GM12878 (cell line): ENCODE results near the gene KCND3. TPM values are rescaled to one million over a fixed set of nuclear protein-coding genes. Genes with fewer than 3 reads are reported as not detected.

ENCODE experiments used
- ATAC-seq: fragments of 200-7000 bp; cut with Tn5 transposase; 3 replicates; pipeline ENCODE4 v1.9.1; 2020; ENCODE audit warnings: mild to moderate bottlenecking, moderate library complexity
- BruUV-seq: library from RNA; stranded (reverse); fragments of 400-500 nt; replicated peaks from 2 replicates; lab custom pipeline; 2021; lab: Mats Ljungman, UMichigan
- CTCF ChIA-PET: fragments of 300-600 bp; sonication (Branson Sonifier 250); formaldehyde crosslinking; extraction: SDS; loops from one replicate; lab custom pipeline; 2021; ENCODE audit warnings: inconsistent platforms; lab: Yijun Ruan, JAX
- POLR2A ChIA-PET: fragments of 350-600 bp; formaldehyde crosslinking; extraction: SDS; loops from one replicate; lab custom pipeline; 2021; ENCODE audit warnings: inconsistent platforms; lab: Charles Lee
- RAD21 ChIA-PET: fragments of 300-600 bp; sonication (Branson Sonifier 250); formaldehyde crosslinking; loops from one replicate; lab custom pipeline; 2023; ENCODE audit warnings: antibody characterized with exemption; ENCODE audit not compliant: unreplicated experiment; lab: Charles Lee
- SMC1A ChIA-PET: fragments of 300-600 bp; sonication (Branson Sonifier 250); formaldehyde crosslinking; loops from one replicate; lab custom pipeline; 2023; ENCODE audit not compliant: unreplicated experiment, uncharacterized antibody; lab: Charles Lee
- DNase-seq: peaks from one replicate; pipeline ENCODE4 v3.0.0-alpha.2; 2011; ENCODE audit warnings: low read depth, low spot score
- FAIRE-seq: peaks from 3 replicates; lab custom pipeline; 2011; peaks lifted over from hg19 to GRCh38; lab: Jason Lieb, UNC
- H2AFZ ChIP-seq: 2 replicates; pipeline ENCODE4 v1.6.0; 2011; ENCODE audit warnings: low read depth, low read length, control low read depth; ENCODE audit not compliant: control insufficient read depth
- H3K27ac ChIP-seq: 2 replicates; pipeline ENCODE4 v1.5.1; 2011; ENCODE audit warnings: control low read depth; ENCODE audit not compliant: control insufficient read depth, insufficient read depth
- H3K27me3 ChIP-seq, 2 experiments: replicated peaks in 1 of 2; 2 replicates each; pipeline versions ENCODE4 v1.6.0 to v1.6.1; 2011; ENCODE audit warnings: low read length in 1 of 2; ENCODE audit not compliant: control insufficient read depth in 2 of 2, insufficient read depth in 2 of 2
- H3K36me3 ChIP-seq, 2 experiments: 2 replicates each; pipeline ENCODE4 v1.5.1; 2011; ENCODE audit warnings: low read length in 1 of 2; ENCODE audit not compliant: control insufficient read depth in 2 of 2, insufficient read depth in 2 of 2
- H3K4me1 ChIP-seq: 2 replicates; pipeline ENCODE4 v1.6.1; 2011; ENCODE audit warnings: mild to moderate bottlenecking, low read length, moderate library complexity, mixed read lengths; ENCODE audit not compliant: control insufficient read depth, insufficient read depth
- H3K4me2 ChIP-seq: 2 replicates; pipeline ENCODE4 v1.6.0; 2011; ENCODE audit warnings: control low read depth; ENCODE audit not compliant: control insufficient read depth, insufficient read depth
- H3K4me3 ChIP-seq: fragments of 200-600 bp; sonication (generic); 2 replicates; pipeline ENCODE4 v1.5.1; 2016
- H3K79me2 ChIP-seq: 2 replicates; pipeline ENCODE4 v1.6.0; 2011; ENCODE audit warnings: low read length; ENCODE audit not compliant: control insufficient read depth, insufficient read depth
- H3K9ac ChIP-seq: 2 replicates; pipeline ENCODE4 v1.8.0; 2011; ENCODE audit warnings: low read length, control low read depth, mixed read lengths; ENCODE audit not compliant: control insufficient read depth, insufficient read depth
- H3K9me3 ChIP-seq: replicated peaks from 3 replicates; pipeline ENCODE4 v1.5.1; 2011; ENCODE audit warnings: mild to moderate bottlenecking, low read length; ENCODE audit not compliant: control insufficient read depth, insufficient read depth
- H4K20me1 ChIP-seq: 2 replicates; pipeline ENCODE4 v1.6.0; 2011; ENCODE audit not compliant: control insufficient read depth, insufficient read depth
- BHLHE40 ChIP-seq, 2 experiments: fragments of 450-650 bp in 1 of 2; IDR thresholded peaks; 2 replicates each; pipeline ENCODE4 v1.6.1; 2011 to 2017; ENCODE audit warnings: low read depth in 2 of 2, borderline replicate concordance in 1 of 2, improper control_type of control experiment in 1 of 2, low read length in 1 of 2, mild to moderate bottlenecking in 1 of 2
- CTCF ChIP-seq, 3 experiments: IDR thresholded peaks in 2 of 3; conservative IDR thresholded peaks in 1 of 3; 2 replicates each; pipeline ENCODE4 v1.5.1; 2011; ENCODE audit warnings: low read depth in 3 of 3, low read length in 3 of 3, mild to moderate bottlenecking in 3 of 3, control low read depth in 2 of 3, moderate library complexity in 2 of 3, inconsistent platforms in 1 of 3, mixed read lengths in 1 of 3; ENCODE audit not compliant: control insufficient read depth in 2 of 3, insufficient read depth in 1 of 3; ENCODE audit errors: extremely low read depth in 1 of 3
- FOS ChIP-seq: IDR thresholded peaks from 3 replicates; pipeline ENCODE4 v1.6.1; 2011; ENCODE audit warnings: borderline replicate concordance; ENCODE audit not compliant: insufficient read length; ENCODE audit errors: extremely low read depth
- IKZF1 ChIP-seq: fragments of 450-650 bp; conservative IDR thresholded peaks from 2 replicates; pipeline ENCODE4 v1.6.1; 2017; ENCODE audit warnings: antibody characterized with exemption, mild to moderate bottlenecking
- IKZF2 ChIP-seq, 2 experiments: fragments of 450-650 bp; IDR thresholded peaks; 2 replicates each; pipeline ENCODE4 v1.6.1; 2017; ENCODE audit warnings: mild to moderate bottlenecking in 2 of 2, moderate library complexity in 2 of 2
- MEF2A ChIP-seq: IDR thresholded peaks from 2 replicates; pipeline ENCODE4 v1.6.1; 2011; ENCODE audit warnings: low read depth, mild to moderate bottlenecking, low read length, moderate library complexity; ENCODE audit not compliant: insufficient read depth
- NFXL1 ChIP-seq: fragments of 450-650 bp; IDR thresholded peaks from 2 replicates; pipeline ENCODE4 v1.6.1; 2017; ENCODE audit warnings: antibody characterized with exemption, mild to moderate bottlenecking, borderline replicate concordance
- STAT3 ChIP-seq: IDR thresholded peaks from 2 replicates; pipeline ENCODE4 v1.6.1; 2011; ENCODE audit warnings: low read depth, low read length, improper control_type of control experiment
- TCF12 ChIP-seq: IDR thresholded peaks from 2 replicates; pipeline ENCODE4 v1.6.1; 2011; ENCODE audit warnings: low read depth, mild to moderate bottlenecking, low read length
- WGBS: methylation state at CpG from one replicate; pipeline ENCODE4 v1.1.6; 2016; ENCODE audit warnings: low lambda C conversion rate; ENCODE audit not compliant: insufficient replicate concordance, insufficient coverage; ENCODE audit errors: missing lambda C conversion rate; 5-methylcytosine and 5-hydroxymethylcytosine counted together
- in situ Hi-C: fragments of 300-500 bp; cut with MboI; formaldehyde crosslinking; loops from 9 replicates; pipeline ENCODE4 v1.14.3; 2018; ENCODE audit warnings: mixed read lengths
- intact Hi-C: fragments of 100-400 bp; cut with micrococcal nuclease; formaldehyde crosslinking; loops from one replicate; pipeline ENCODE4 v1.14.2; 2022; ENCODE audit not compliant: unreplicated experiment
- polyA plus RNA-seq, 11 experiments: library from polyadenylated mRNA; depleted of rRNA in 4 of 11; unstranded in 6 of 11; stranded (reverse) in 5 of 11; fragments of >200 nt; fragmentation: Nextera tagmentation in 4 of 11; fragmentation: Illumina TruSeq in 1 of 11; extraction: Ambion mirVana in 4 of 11; extraction: Trizol in 1 of 11; gene quantifications; 1 replicate in 1 of 11; 2 replicates in 10 of 11; pipeline versions ENCODE4 v1.2.1 to v1.2.3, GENCODE V29; 2011 to 2016; ENCODE audit warnings: inconsistent platforms in 2 of 11, missing spikeins in 2 of 11, low read depth in 1 of 11
- total RNA-seq, 4 experiments: library from RNA; depleted of rRNA in 3 of 4; stranded (reverse); fragments of >200 nt in 3 of 4; fragmentation: Illumina TruSeq in 1 of 4; extraction: Trizol in 1 of 4; gene quantifications; 2 replicates each; pipeline versions ENCODE4 v1.2.1 to v1.2.3, GENCODE V29; 2013 to 2021
- TF ChIP-seq, protein P1 (sequence below): IDR thresholded peaks from 2 replicates; pipeline ENCODE4 v1.6.1; 2012; ENCODE audit warnings: low read length, inconsistent platforms
- TF ChIP-seq, protein P2 (sequence below): fragments of 450-650 bp; IDR thresholded peaks from 2 replicates; pipeline ENCODE4 v1.6.1; 2014; ENCODE audit warnings: mild to moderate bottlenecking

Gene KCND3
- total and polyA plus RNA-seq, 10 of the 15 experiments (the other 5 are each of a cell fraction or from before 2014, with no cell fraction given) = 0.02 TPM; not detected in 9

DNA sequence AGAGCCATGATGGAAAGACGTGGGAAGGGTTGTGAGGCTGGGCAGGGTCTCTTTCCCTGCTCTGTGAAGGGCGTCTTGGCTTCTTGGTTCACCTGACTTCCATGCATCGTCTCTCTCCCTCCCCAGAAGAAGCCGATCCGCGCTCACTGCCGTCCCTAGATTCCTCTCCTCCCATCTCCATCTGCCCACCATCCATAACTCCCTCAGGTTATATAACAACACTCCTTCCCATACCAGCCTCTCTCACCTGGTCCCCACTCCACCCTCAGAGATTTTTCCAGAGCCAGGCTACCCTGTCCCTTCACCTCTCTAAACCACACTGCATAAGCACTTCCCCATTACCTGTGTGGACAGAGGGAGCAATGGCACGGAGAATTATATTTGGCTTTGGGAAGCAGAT is 6.0 kb downstream of the KCND3 start (continued):
- TF ChIP-seq, protein P1, sequence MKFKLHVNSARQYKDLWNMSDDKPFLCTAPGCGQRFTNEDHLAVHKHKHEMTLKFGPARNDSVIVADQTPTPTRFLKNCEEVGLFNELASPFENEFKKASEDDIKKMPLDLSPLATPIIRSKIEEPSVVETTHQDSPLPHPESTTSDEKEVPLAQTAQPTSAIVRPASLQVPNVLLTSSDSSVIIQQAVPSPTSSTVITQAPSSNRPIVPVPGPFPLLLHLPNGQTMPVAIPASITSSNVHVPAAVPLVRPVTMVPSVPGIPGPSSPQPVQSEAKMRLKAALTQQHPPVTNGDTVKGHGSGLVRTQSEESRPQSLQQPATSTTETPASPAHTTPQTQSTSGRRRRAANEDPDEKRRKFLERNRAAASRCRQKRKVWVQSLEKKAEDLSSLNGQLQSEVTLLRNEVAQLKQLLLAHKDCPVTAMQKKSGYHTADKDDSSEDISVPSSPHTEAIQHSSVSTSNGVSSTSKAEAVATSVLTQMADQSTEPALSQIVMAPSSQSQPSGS = no peak
- TF ChIP-seq, all 136 proteins: peak for 0

DNA sequence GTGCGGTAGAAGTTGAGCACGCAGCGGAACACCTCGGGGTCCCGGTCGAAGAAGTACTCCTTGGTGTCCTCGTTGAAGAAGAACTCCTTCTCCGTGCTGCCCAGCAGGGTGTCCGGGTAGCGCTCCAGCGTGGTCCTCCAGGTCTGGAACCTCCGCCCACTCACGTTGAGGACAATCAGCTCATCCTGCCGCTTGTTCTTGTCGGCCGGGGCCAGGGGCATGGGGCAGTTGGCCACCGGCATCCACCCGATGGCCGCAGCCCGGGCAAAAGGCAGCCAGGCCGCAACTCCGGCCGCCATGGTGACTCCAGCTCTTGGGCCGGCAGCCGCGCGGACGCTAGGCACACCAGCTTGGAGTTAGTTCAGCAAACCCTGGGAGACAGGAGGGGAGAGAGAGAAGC is 7.0 kb downstream of the KCND3 start:
- no peak overlapping the region for H3K9ac ChIP-seq
- DNase-seq = no peak
- WGBS = 64% methylated on average over 28 of the region's 28 CpGs
- TF ChIP-seq FOS = no peak
- TF ChIP-seq CTCF (IDR thresholded peaks at IDR 0.05 in 2 of 3, conservative IDR thresholded peaks at IDR 0.05 in 1 of 3; ENCODE audit: control insufficient read depth in 2 of 3, extremely low read depth in 1 of 3, insufficient read depth in 1 of 3, low read depth in 3 of 3, low read length in 3 of 3) = no peak
- TF ChIP-seq TCF12 = no peak
- TF ChIP-seq BHLHE40 (IDR thresholded peaks at IDR 0.05; ENCODE audit: borderline replicate concordance in 1 of 2, low read depth in 2 of 2, low read length in 1 of 2) = no peak
- TF ChIP-seq NFXL1 = no peak
- TF ChIP-seq MEF2A = no peak
- TF ChIP-seq STAT3 = no peak
- TF ChIP-seq, protein P2, sequence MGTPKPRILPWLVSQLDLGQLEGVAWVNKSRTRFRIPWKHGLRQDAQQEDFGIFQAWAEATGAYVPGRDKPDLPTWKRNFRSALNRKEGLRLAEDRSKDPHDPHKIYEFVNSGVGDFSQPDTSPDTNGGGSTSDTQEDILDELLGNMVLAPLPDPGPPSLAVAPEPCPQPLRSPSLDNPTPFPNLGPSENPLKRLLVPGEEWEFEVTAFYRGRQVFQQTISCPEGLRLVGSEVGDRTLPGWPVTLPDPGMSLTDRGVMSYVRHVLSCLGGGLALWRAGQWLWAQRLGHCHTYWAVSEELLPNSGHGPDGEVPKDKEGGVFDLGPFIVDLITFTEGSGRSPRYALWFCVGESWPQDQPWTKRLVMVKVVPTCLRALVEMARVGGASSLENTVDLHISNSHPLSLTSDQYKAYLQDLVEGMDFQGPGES = no peak
- no peak for TF ChIP-seq IKZF2 (IDR thresholded peaks at IDR 0.05)
- no peak for TF ChIP-seq IKZF1
- no peak overlapping the region for H3K27ac ChIP-seq
- no peak overlapping the region for H2AFZ ChIP-seq
- ChIA-PET SMC1A (no interaction called here), POLR2A (no interaction called here), RAD21 (no interaction called here), CTCF (no interaction called here)
- H3K79me2 ChIP-seq = no peaks in the 10 kb centered on the region
- no TSS peak for BruUV-seq
- no peaks in the 10 kb centered on the region for H3K36me3 ChIP-seq
- ATAC-seq = no peak
- H3K4me1 ChIP-seq = no peaks in the 10 kb centered on the region
- no peak overlapping the region for H3K4me3 ChIP-seq
- H3K27me3 ChIP-seq = peaks cover 2 to 4% of the 10 kb centered on the region in 2 experiments; a peak in 3 of 4 replicates
- in situ Hi-C loops = no loop called here
- intact Hi-C loops = no loop called here
- H4K20me1 ChIP-seq = no peaks in the 10 kb centered on the region
- no peak for FAIRE-seq
- H3K4me2 ChIP-seq = no peak overlapping the region
- no peaks in the 10 kb centered on the region for H3K9me3 ChIP-seq
